Ovary (tissue), 9 donors: ENCODE measurements around the gene SLAMF9. TPM values are rescaled to one million over a fixed set of nuclear protein-coding genes. Genes with fewer than 3 reads are reported as not detected.
A peak's percentile ranks its signal among the peaks of the same experiment; 100 is the strongest.

Source experiments
- DNase-seq, 5 donors: peaks; one replicate each; pipeline ENCODE4 v3.0.0-alpha.2; 2019 to 2020
- H3K27ac ChIP-seq, 2 donors: fragments of 200-600 bp; one replicate each; pipeline versions ENCODE4 v1.5.1 to v1.8.0; 2019 to 2022
- H3K27me3 ChIP-seq: fragments of 200-600 bp; one replicate; pipeline ENCODE4 v1.8.0; 2022
- H3K36me3 ChIP-seq: fragments of 200-600 bp; sonication (generic); one replicate; pipeline ENCODE4 v1.5.1; 2019
- H3K4me1 ChIP-seq: one replicate; pipeline ENCODE4 v1.8.1; 2013; ENCODE audit warnings: mild to moderate bottlenecking, moderate library complexity; ENCODE audit not compliant: insufficient read depth
- H3K4me3 ChIP-seq: fragments of 200-600 bp; sonication (generic); one replicate; pipeline ENCODE4 v1.5.1; 2017
- H3K9me3 ChIP-seq, 2 donors: fragments of 200-600 bp in 1 of 2; sonication (generic) in 1 of 2; one replicate each; pipeline versions ENCODE4 v1.5.1 to v1.8.1; 2013 to 2019; ENCODE audit warnings: mild to moderate bottlenecking in 1 of 2, moderate library complexity in 1 of 2
- CTCF ChIP-seq, 3 donors: fragments of 450-650 bp in 2 of 3; fragments of 200-600 bp in 1 of 3; IDR thresholded peaks; one replicate each; pipeline versions ENCODE4 v1.5.1 to v1.8.0; 2016 to 2022; ENCODE audit warnings: antibody characterized with exemption in 3 of 3, mild to moderate bottlenecking in 1 of 3
- EP300 ChIP-seq: sonication (generic); formaldehyde crosslinking; IDR thresholded peaks from one replicate; pipeline ENCODE4 v1.6.1; 2017; ENCODE audit warnings: antibody characterized with exemption
- POLR2A ChIP-seq: fragments of 450-650 bp; IDR thresholded peaks from one replicate; pipeline ENCODE4 v1.6.1; 2017; ENCODE audit warnings: antibody characterized with exemption, mild to moderate bottlenecking, moderate library complexity
- WGBS, 3 donors: extraction: QIAGEN DNeasy Blood & Tissue Kit in 1 of 3; methylation state at CpG; one replicate each; pipeline versions ENCODE4 v1.1.5 to v1.1.7; 2013 to 2017; 5-methylcytosine and 5-hydroxymethylcytosine counted together
- intact Hi-C, 4 donors: fragments of 100-400 bp; cut with DNase I; formaldehyde crosslinking; loops; one replicate each; pipeline versions ENCODE4 v1.11.0 to v1.15.1; 2022 to 2023
- polyA plus RNA-seq, 2 donors: library from polyadenylated mRNA; stranded (reverse); fragments of 200-250 nt in 1 of 2; fragments of 350-450 nt in 1 of 2; fragmentation: Illumina TruSeq in 1 of 2; extraction: RNeasy Lipid Tissue Mini Kit (QIAGEN cat#74804) in 1 of 2; gene quantifications; one replicate each; pipeline ENCODE4 v1.2.3, GENCODE V29; 2013 to 2014
- total RNA-seq, 7 donors: library from RNA; depleted of rRNA in 2 of 7; stranded (reverse); fragments of >200 nt in 2 of 7; fragmentation: NEBNext Ultra II Directional in 3 of 7; extraction: Animal tissue kit (Norgen Biotek cat#: 25700) in 3 of 7; gene quantifications; one replicate each; pipeline versions ENCODE4 v1.1.0 to v1.2.4, GENCODE V29; 2016 to 2023
- donor health status: DM: no; HTN: no; CAD: no; lungs with moderate emphysema.
- donor health status: DM: no; HTN: no; CAD: no.
- donor health status: Bipolar disorder and iron deficiency.
- donor health status: DM: yes; HTN: yes; CAD: no.
- donor health status: DM: no; HTN: no; CAD: no.
- donor health status: DM: yes; HTN: yes; CAD: no.

The SLAMF9 gene
- total and polyA plus RNA-seq, 9 donors: not detected

- TF ChIP-seq CTCF (IDR thresholded peaks at IDR 0.05): no peak
- no peak for TF ChIP-seq POLR2A
- TF ChIP-seq EP300: no peak
Observed at GRCh38 chr1:159921700-159922504, 32.1 kb downstream of the SLAMF9 start.

GRCh38 chr1:159921251-159921650 is 32.8 kb downstream of the SLAMF9 start:
- Histone ChIP-seq H3K27ac (peak overlapping the region in 1 of 2 donors; percentile 94), H3K4me1 (peaks cover 23% of the 10 kb centered on the region), H3K4me3 (no peak overlapping the region), H3K36me3 (no peaks in the 10 kb centered on the region), H3K9me3 (no peaks in the 10 kb centered on the region), H3K27me3 (no peaks in the 10 kb centered on the region)
- TF ChIP-seq CTCF (IDR thresholded peaks at IDR 0.05): no peak
- TF ChIP-seq EP300: no peak
- TF ChIP-seq POLR2A: no peak
- WGBS, 3 donors: 74 to 80% (median 75%) methylated on average over 1 of the region's 1 CpG
- intact Hi-C loops: loop anchor here in 3 of 4 donors (5.0 to 10.0 kb wide), 3 partner anchors 59 to 1474 kb away; partner anchors contain the start of gene VSIG8 (in 1 of the 3)
- no peak for DNase-seq

More at GRCh38 chr1:159921700-159922504, 32.1 kb downstream of the SLAMF9 start:
- intact Hi-C loops: loop anchor here in 3 of 4 donors (5.0 to 10.0 kb wide), 3 partner anchors 60 to 1473 kb away; partner anchors contain the start of gene VSIG8 (in 1 of the 3)
- Histone ChIP-seq H3K27me3 (no peaks in the 10 kb centered on the region), H3K36me3 (no peaks in the 10 kb centered on the region), H3K27ac (peak overlapping the region; percentile 80 to 94), H3K4me3 (no peak overlapping the region), H3K9me3 (no peaks in the 10 kb centered on the region), H3K4me1 (peaks cover 20% of the 10 kb centered on the region)
- WGBS, 3 donors: 53 to 62% (median 61%) methylated on average over 18 of the region's 18 CpGs
- peak in 3 of 5 donors; percentile 48 to 59 (median 58) for DNase-seq

GRCh38 chr1:159920651-159921050 is 33.4 kb downstream of the SLAMF9 start:
- peaks cover 23% of the 10 kb centered on the region for H3K4me1 ChIP-seq
- no peak overlapping the region for H3K27ac ChIP-seq
- no peak overlapping the region for H3K4me3 ChIP-seq
- H3K9me3 ChIP-seq: no peaks in the 10 kb centered on the region
- no peak for DNase-seq
- H3K36me3 ChIP-seq: no peaks in the 10 kb centered on the region
- no peaks in the 10 kb centered on the region for H3K27me3 ChIP-seq
- 77 to 91% (median 82%) methylated on average over 1 of the region's 1 CpG for WGBS, 3 donors
- TF ChIP-seq EP300 (no peak), CTCF (IDR thresholded peaks at IDR 0.05) (no peak), POLR2A (no peak)
- intact Hi-C loops: loop anchor here in 3 of 4 donors (5.0 to 10.0 kb wide), 3 partner anchors 58 to 1474 kb away; partner anchors contain the start of gene VSIG8 (in 1 of the 3)

GRCh38 chr1:159920202-159920601 is 33.8 kb downstream of the SLAMF9 start:
- 92 to 97% (median 95%) methylated on average over 10 of the region's 10 CpGs for WGBS, 3 donors
- DNase-seq: no peak
- peaks cover 23% of the 10 kb centered on the region for H3K4me1 ChIP-seq
- no peak for TF ChIP-seq CTCF (IDR thresholded peaks at IDR 0.05)
- TF ChIP-seq POLR2A: no peak
- no peak for TF ChIP-seq EP300
- no peaks in the 10 kb centered on the region for H3K9me3 ChIP-seq
- no peak overlapping the region for H3K4me3 ChIP-seq
- no peak overlapping the region for H3K27ac ChIP-seq
- intact Hi-C loops: loop anchor here in 3 of 4 donors (5.0 to 10.0 kb wide), 3 partner anchors 58 to 1475 kb away; partner anchors contain the start of gene VSIG8 (in 1 of the 3)
- H3K27me3 ChIP-seq: no peaks in the 10 kb centered on the region
- no peaks in the 10 kb centered on the region for H3K36me3 ChIP-seq
